ENCODE data around the gene USP35. TPM values are rescaled to one million over a fixed set of nuclear protein-coding genes. Genes with fewer than 3 reads are reported as not detected.
A peak's percentile ranks its signal among the peaks of the same experiment; 100 is the strongest.

USP35 gene
- total and polyA plus RNA-seq, 9 donors: 8.0 to 18.6 (median 9.7) TPM

DNA sequence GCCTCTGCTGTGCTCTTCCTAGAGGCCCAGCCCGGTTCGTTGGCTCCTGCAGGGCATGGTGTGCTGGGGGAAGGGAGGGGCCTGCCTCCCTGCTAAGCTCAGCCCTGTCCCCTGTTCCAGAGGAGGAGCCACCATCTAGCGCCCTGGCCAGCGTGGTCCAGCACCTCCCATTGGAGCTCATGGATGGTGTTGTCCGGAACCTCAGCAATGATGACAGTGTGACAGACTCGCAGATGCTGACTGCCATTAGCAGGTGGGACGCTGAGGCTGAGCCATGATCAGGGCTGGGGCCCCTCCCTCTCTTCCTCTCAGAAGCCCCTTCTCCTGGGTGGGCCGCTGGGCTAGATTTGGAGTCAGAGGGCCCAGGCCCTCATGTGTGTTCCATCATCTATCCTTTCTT, 9.1 kb downstream of the USP35 start:
- 72 to 93% (median 89%) methylated on average over 8 of the region's 8 CpGs for WGBS, 3 donors
- intact Hi-C loops (cut with DNase I): no loop called here
- Histone ChIP-seq H3K9me3 (no peaks in the 10 kb centered on the region), H3K27ac (no peak overlapping the region), H3K36me3 (no peaks in the 10 kb centered on the region), H3K4me1 (ENCODE audit: insufficient read depth) (peaks cover 5% of the 10 kb centered on the region), H3K4me3 (no peak overlapping the region), H3K27me3 (no peaks in the 10 kb centered on the region)
- peak in 1 of 5 donors; percentile 32 for DNase-seq
- TF ChIP-seq, protein P1, sequence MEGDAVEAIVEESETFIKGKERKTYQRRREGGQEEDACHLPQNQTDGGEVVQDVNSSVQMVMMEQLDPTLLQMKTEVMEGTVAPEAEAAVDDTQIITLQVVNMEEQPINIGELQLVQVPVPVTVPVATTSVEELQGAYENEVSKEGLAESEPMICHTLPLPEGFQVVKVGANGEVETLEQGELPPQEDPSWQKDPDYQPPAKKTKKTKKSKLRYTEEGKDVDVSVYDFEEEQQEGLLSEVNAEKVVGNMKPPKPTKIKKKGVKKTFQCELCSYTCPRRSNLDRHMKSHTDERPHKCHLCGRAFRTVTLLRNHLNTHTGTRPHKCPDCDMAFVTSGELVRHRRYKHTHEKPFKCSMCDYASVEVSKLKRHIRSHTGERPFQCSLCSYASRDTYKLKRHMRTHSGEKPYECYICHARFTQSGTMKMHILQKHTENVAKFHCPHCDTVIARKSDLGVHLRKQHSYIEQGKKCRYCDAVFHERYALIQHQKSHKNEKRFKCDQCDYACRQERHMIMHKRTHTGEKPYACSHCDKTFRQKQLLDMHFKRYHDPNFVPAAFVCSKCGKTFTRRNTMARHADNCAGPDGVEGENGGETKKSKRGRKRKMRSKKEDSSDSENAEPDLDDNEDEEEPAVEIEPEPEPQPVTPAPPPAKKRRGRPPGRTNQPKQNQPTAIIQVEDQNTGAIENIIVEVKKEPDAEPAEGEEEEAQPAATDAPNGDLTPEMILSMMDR (IDR thresholded peaks at IDR 0.05): no peak
- no peak for TF ChIP-seq EP300 (IDR thresholded peaks at IDR 0.05)
- TF ChIP-seq POLR2A (IDR thresholded peaks at IDR 0.05): no peak

DNA sequence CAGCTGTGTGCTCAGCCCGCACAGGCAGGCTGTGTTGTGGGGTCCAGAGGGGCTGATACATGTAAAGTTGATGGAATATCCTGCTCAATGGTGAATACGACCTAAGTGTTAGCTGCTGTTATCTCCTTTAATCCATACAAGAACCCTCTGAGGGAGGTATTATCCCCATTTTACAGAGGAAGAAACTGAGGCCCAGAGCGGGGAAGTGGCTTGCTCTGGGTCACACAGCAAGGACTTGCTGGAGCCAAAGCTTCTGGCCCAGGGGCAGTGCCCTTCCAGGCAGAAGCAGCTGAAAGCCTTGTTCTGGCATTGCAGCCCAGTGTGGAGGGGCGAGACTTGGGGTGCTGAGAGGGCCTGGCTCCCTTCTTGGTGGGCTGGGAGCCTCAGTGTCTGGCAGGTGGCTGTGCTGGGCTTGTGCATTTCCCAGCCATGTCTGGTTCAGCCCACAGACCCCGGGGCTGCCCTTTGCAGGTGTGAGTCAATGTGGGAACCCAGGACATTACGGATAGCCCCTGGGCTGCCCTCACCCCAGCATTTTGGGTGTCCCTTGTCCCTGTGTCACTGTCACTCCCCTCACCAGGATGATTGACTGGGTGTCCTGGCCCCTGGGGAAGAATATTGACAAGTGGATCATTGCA, 10.4 kb downstream of the USP35 start:
- TF ChIP-seq EP300 (IDR thresholded peaks at IDR 0.05) (no peak), POLR2A (IDR thresholded peaks at IDR 0.05) (no peak)
- TF ChIP-seq, protein P1 (IDR thresholded peaks at IDR 0.05): no peak
- intact Hi-C loops (cut with DNase I): no loop called here
- Histone ChIP-seq H3K27me3 (no peaks in the 10 kb centered on the region), H3K36me3 (no peaks in the 10 kb centered on the region), H3K4me3 (no peak overlapping the region), H3K4me1 (ENCODE audit: insufficient read depth) (peaks cover 2% of the 10 kb centered on the region), H3K27ac (no peak overlapping the region), H3K9me3 (no peaks in the 10 kb centered on the region)
- peak in 2 of 5 donors; percentile 9 to 25 for DNase-seq
- WGBS, 3 donors: 66 to 70% (median 69%) methylated on average over 4 to 6 of the region's 6 CpGs

DNA sequence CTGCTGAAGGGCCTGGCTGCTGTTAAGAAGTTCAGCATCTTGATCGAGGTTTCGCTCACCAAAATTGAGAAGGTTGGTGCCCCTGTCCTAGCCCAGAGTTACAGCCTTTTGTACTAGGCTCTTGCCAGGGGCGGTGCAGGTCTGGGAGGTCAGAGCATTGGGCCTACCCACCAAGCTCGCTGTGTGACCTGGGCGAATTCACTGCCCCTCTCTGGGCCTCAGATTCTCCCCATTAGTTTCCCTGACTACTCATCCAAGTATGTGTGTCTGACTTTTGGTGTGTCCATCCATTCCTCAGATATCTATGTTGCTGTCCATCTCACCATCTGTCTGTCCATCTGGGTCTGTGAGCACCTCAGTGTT, 10.9 kb downstream of the USP35 start:
- TF ChIP-seq POLR2A (IDR thresholded peaks at IDR 0.05): no peak
- no peaks in the 10 kb centered on the region for H3K36me3 ChIP-seq
- no peaks in the 10 kb centered on the region for H3K9me3 ChIP-seq
- H3K27me3 ChIP-seq: no peaks in the 10 kb centered on the region
- no peak overlapping the region for H3K4me3 ChIP-seq
- intact Hi-C loops (cut with DNase I): no loop called here
- peaks cover 2% of the 10 kb centered on the region for H3K4me1 ChIP-seq (ENCODE audit: insufficient read depth)
- 99 to 100% (median 100%) methylated on average over 5 of the region's 5 CpGs for WGBS, 3 donors
- peak in 1 of 5 donors; percentile 17 for DNase-seq
- H3K27ac ChIP-seq: no peak overlapping the region

DNA sequence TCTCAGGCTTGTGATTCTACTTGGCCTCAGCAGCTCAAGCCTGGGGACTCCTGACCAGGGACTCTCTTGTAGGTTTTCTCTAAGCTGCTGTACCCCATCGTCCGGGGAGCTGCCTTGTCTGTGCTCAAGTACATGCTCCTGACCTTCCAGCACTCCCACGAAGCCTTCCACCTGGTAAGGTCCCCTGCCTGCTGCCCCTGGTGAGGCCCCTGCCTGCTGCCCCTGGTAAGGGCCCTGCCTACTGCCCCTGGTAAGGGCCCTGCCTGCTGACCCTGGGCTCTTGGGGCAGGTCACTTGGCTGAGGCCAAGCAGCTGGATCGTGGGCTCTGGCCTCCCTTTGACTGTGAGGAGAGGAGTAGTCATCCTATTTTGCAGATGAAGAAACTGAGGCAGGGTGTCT, 11.3 kb downstream of the USP35 start:
- intact Hi-C loops (cut with DNase I): no loop called here
- H3K4me1 ChIP-seq (ENCODE audit: insufficient read depth): peaks cover 2% of the 10 kb centered on the region
- H3K9me3 ChIP-seq: no peaks in the 10 kb centered on the region
- H3K27me3 ChIP-seq: no peaks in the 10 kb centered on the region
- DNase-seq: peak in 2 of 5 donors; percentile 8 to 29
- no peak overlapping the region for H3K27ac ChIP-seq
- TF ChIP-seq POLR2A (IDR thresholded peaks at IDR 0.05): no peak
- no peak for TF ChIP-seq EP300 (IDR thresholded peaks at IDR 0.05)
- TF ChIP-seq, protein P1 (IDR thresholded peaks at IDR 0.05): no peak
- no peak overlapping the region for H3K4me3 ChIP-seq
- H3K36me3 ChIP-seq: no peaks in the 10 kb centered on the region
- WGBS, 3 donors: 70 to 82% (median 72%) methylated on average over 4 of the region's 4 CpGs

DNA sequence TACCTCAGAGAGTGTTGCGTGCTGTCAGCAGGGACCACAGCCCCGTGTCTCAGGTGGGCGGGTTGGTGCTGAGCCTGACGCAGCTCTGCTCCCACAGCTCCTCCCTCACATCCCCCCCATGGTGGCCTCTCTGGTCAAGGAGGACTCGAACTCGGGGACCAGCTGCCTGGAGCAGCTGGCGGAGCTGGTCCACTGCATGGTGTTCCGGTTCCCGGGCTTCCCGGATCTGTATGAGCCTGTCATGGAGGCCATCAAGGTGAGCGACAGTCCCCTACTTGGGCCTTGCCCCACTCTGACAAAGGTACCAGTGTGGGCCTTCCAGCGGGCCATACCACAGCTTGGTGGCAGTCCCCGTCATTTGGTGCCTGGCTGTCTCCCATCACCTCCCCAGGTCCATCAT, 11.8 kb downstream of the USP35 start:
- Histone ChIP-seq H3K4me3 (no peak overlapping the region), H3K27me3 (no peaks in the 10 kb centered on the region), H3K9me3 (no peaks in the 10 kb centered on the region), H3K4me1 (ENCODE audit: insufficient read depth) (peaks cover 2% of the 10 kb centered on the region), H3K27ac (no peak overlapping the region), H3K36me3 (no peaks in the 10 kb centered on the region)
- TF ChIP-seq EP300 (IDR thresholded peaks at IDR 0.05): no peak
- TF ChIP-seq POLR2A (IDR thresholded peaks at IDR 0.05): no peak
- TF ChIP-seq, protein P1 (IDR thresholded peaks at IDR 0.05): no peak
- intact Hi-C loops (cut with DNase I): no loop called here
- DNase-seq: peak in 2 of 5 donors; percentile 19 to 27
- 95 to 98% (median 95%) methylated on average over 13 of the region's 13 CpGs for WGBS, 3 donors
